ENCODE results near the gene PTMS. TPM values are rescaled to one million over a fixed set of nuclear protein-coding genes. Genes with fewer than 3 reads are reported as not detected.
A peak's percentile ranks its signal among the peaks of the same experiment; 100 is the strongest.

The PTMS gene
- total and polyA plus RNA-seq, 9 of the 15 experiments (the other 6 are each of a cell fraction or from before 2014, with no cell fraction given), result 5.1 to 287 (median 78.5) TPM

DNA sequence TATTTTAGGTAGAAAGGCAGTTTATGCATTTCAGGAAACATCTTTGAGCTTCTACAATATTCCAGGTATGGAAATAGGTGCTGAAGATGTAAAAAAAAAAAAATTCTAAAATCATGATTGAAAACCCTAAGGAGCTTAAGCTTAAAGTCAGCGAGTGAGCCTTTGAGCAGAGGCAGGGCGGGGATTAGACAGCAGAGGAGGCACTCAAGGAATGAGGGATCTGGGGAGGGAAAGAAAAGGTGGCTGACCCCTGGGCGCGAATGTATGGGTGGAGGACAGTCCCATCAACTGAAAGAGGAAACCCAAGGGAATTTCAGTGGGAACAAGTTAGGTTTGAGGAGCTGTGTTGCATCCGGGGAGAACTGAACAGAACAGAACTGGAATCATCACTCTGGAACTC is 6.4 kb upstream of the PTMS start:
- Histone ChIP-seq H3K4me3 (no peak overlapping the region), H2AFZ (ENCODE audit: low read depth, low read length) (no peak overlapping the region), H3K9ac (ENCODE audit: insufficient read depth in 1 of 2, low read depth in 2 of 2, low read length in 2 of 2) (peak overlapping the region in 1 of 2 experiments; percentile 3; a peak in 1 of 4 replicates), H3K4me2 (ENCODE audit: insufficient read depth, low read length) (no peak overlapping the region), H3K36me3 (ENCODE audit: control insufficient read depth, insufficient read depth, low read length) (no peaks in the 10 kb centered on the region), H4K20me1 (replicated peaks; ENCODE audit: control insufficient read depth, insufficient read depth, low read length) (no peaks in the 10 kb centered on the region), H3K27ac (ENCODE audit: extremely low read depth, low read depth, low read length) (no peak overlapping the region), H3K9me3 (replicated peaks; ENCODE audit: control insufficient read depth, insufficient read depth, low read depth, low read length) (no peaks in the 10 kb centered on the region), H3K9me1 (ENCODE audit: control insufficient read depth, insufficient read depth, low read length) (no peaks in the 10 kb centered on the region), H3K79me2 (ENCODE audit: control insufficient read depth, insufficient read depth, low read length) (no peaks in the 10 kb centered on the region), H3K4me1 (replicated peaks in 1 of 2; ENCODE audit: control insufficient read depth in 2 of 2, insufficient read depth in 2 of 2, low read length in 2 of 2) (peaks cover 12 to 24% of the 10 kb centered on the region in 2 experiments; a peak in 4 of 5 replicates), H3K27me3 (ENCODE audit: control insufficient read depth in 2 of 2, insufficient read depth in 2 of 2, low read length in 2 of 2) (no peaks in the 10 kb centered on the region)
- BruUV-seq (replicated peaks), result no TSS peak
- DNase-seq (ENCODE audit: extremely low read depth in 1 of 4, low spot score in 3 of 4) (no peak), ATAC-seq (no peak), FAIRE-seq (no peak)
- TF ChIP-seq, protein P1, sequence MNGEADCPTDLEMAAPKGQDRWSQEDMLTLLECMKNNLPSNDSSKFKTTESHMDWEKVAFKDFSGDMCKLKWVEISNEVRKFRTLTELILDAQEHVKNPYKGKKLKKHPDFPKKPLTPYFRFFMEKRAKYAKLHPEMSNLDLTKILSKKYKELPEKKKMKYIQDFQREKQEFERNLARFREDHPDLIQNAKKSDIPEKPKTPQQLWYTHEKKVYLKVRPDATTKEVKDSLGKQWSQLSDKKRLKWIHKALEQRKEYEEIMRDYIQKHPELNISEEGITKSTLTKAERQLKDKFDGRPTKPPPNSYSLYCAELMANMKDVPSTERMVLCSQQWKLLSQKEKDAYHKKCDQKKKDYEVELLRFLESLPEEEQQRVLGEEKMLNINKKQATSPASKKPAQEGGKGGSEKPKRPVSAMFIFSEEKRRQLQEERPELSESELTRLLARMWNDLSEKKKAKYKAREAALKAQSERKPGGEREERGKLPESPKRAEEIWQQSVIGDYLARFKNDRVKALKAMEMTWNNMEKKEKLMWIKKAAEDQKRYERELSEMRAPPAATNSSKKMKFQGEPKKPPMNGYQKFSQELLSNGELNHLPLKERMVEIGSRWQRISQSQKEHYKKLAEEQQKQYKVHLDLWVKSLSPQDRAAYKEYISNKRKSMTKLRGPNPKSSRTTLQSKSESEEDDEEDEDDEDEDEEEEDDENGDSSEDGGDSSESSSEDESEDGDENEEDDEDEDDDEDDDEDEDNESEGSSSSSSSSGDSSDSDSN (IDR thresholded peaks at IDR 0.05; ENCODE audit: borderline replicate concordance in 1 of 2, low read depth in 2 of 2, low read length in 2 of 2), result no peak
- 86% methylated on average over 3 of the region's 5 CpGs for WGBS (ENCODE audit: insufficient coverage, low coverage, missing lambda C conversion rate)
- CTCF ChIA-PET (ENCODE audit: low intra/inter-chr PET ratio), result no interaction called here
- in situ Hi-C loops (cut with MboI) (no loop called here), intact Hi-C loops (cut with micrococcal nuclease) (no loop called here)
- POLR2A ChIA-PET, result interaction anchor here (0.7 to 1.2 kb wide), 3 partner anchors 10 to 70 kb away, joined by 3 to 4 read pairs (median 4); partner anchors contain the start of gene ZNF384

DNA sequence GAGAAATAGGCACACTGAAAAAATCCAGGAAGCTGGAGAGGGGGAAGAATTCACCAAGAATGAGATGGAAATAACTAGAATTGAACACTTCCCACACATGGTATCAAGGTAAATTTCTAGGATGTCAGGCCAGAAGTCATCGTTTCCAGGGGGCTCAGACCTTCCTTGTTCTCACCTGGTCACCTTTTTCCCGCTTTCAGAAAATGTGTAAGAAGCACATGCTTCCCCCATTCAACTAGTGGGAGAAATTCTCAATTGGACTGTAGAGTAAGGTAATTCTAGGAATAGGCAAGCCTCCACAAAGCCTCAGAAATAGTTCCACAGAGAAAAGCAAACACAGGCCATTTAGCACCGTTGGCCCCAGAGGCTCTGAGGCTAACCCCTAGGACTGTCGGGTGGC is 2.8 kb upstream of the PTMS start:
- Histone ChIP-seq H3K9ac (ENCODE audit: insufficient read depth in 1 of 2, low read depth in 2 of 2, low read length in 2 of 2) (peak overlapping the region in 1 of 2 experiments; percentile 42; a peak in 2 of 4 replicates), H3K4me1 (replicated peaks in 1 of 2; ENCODE audit: control insufficient read depth in 2 of 2, insufficient read depth in 2 of 2, low read length in 2 of 2) (peaks cover 17 to 26% of the 10 kb centered on the region in 2 experiments; a peak in 4 of 5 replicates), H3K9me1 (ENCODE audit: control insufficient read depth, insufficient read depth, low read length) (no peaks in the 10 kb centered on the region), H3K27me3 (ENCODE audit: control insufficient read depth in 2 of 2, insufficient read depth in 2 of 2, low read length in 2 of 2) (no peaks in the 10 kb centered on the region), H3K36me3 (ENCODE audit: control insufficient read depth, insufficient read depth, low read length) (peaks cover under 1% of the 10 kb centered on the region; the same call in 1 of the 3 replicates), H4K20me1 (replicated peaks; ENCODE audit: control insufficient read depth, insufficient read depth, low read length) (no peaks in the 10 kb centered on the region), H3K9me3 (replicated peaks; ENCODE audit: control insufficient read depth, insufficient read depth, low read depth, low read length) (no peaks in the 10 kb centered on the region), H3K4me3 (no peak overlapping the region), H3K4me2 (ENCODE audit: insufficient read depth, low read length) (peak overlapping the region; percentile 36), H3K27ac (ENCODE audit: extremely low read depth, low read depth, low read length) (peak overlapping the region; percentile 65), H2AFZ (ENCODE audit: low read depth, low read length) (peak overlapping the region; percentile 48), H3K79me2 (ENCODE audit: control insufficient read depth, insufficient read depth, low read length) (peaks cover 16% of the 10 kb centered on the region)
- ATAC-seq, result no peak
- TF ChIP-seq, protein P2, sequence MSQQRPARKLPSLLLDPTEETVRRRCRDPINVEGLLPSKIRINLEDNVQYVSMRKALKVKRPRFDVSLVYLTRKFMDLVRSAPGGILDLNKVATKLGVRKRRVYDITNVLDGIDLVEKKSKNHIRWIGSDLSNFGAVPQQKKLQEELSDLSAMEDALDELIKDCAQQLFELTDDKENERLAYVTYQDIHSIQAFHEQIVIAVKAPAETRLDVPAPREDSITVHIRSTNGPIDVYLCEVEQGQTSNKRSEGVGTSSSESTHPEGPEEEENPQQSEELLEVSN (IDR thresholded peaks at IDR 0.05; ENCODE audit: borderline replicate concordance in 1 of 2, extremely low read depth in 1 of 2, insufficient read depth in 1 of 2, insufficient read length in 1 of 2, low read depth in 1 of 2, low read length in 1 of 2, poor library complexity in 1 of 2, severe bottlenecking in 1 of 2), result peak in 1 of 2 experiments; percentile 73
- TF ChIP-seq L3MBTL2 (IDR thresholded peaks at IDR 0.05) (peak; percentile 34), NR2C1 (IDR thresholded peaks at IDR 0.05) (no peak), NR2C1 (tag; IDR thresholded peaks at IDR 0.05) (no peak)
- TF ChIP-seq, protein P3, sequence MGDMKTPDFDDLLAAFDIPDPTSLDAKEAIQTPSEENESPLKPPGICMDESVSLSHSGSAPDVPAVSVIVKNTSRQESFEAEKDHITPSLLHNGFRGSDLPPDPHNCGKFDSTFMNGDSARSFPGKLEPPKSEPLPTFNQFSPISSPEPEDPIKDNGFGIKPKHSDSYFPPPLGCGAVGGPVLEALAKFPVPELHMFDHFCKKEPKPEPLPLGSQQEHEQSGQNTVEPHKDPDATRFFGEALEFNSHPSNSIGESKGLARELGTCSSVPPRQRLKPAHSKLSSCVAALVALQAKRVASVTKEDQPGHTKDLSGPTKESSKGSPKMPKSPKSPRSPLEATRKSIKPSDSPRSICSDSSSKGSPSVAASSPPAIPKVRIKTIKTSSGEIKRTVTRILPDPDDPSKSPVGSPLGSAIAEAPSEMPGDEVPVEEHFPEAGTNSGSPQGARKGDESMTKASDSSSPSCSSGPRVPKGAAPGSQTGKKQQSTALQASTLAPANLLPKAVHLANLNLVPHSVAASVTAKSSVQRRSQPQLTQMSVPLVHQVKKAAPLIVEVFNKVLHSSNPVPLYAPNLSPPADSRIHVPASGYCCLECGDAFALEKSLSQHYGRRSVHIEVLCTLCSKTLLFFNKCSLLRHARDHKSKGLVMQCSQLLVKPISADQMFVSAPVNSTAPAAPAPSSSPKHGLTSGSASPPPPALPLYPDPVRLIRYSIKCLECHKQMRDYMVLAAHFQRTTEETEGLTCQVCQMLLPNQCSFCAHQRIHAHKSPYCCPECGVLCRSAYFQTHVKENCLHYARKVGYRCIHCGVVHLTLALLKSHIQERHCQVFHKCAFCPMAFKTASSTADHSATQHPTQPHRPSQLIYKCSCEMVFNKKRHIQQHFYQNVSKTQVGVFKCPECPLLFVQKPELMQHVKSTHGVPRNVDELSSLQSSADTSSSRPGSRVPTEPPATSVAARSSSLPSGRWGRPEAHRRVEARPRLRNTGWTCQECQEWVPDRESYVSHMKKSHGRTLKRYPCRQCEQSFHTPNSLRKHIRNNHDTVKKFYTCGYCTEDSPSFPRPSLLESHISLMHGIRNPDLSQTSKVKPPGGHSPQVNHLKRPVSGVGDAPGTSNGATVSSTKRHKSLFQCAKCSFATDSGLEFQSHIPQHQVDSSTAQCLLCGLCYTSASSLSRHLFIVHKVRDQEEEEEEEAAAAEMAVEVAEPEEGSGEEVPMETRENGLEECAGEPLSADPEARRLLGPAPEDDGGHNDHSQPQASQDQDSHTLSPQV (IDR thresholded peaks at IDR 0.05), result 0 out of 2 replicates have a peak, but pooled peaks have one; percentile 18
- in situ Hi-C loops (cut with MboI) (no loop called here), intact Hi-C loops (cut with micrococcal nuclease) (no loop called here)
- FAIRE-seq, result no peak
- ChIA-PET CTCF (ENCODE audit: low intra/inter-chr PET ratio) (no interaction called here), POLR2A (interaction anchor here (0.6 to 1.0 kb wide), 3 partner anchors 10 to 334 kb away, joined by 4 to 5 read pairs (median 4); partner anchors contain the start of gene MLF2)
- DNase-seq (ENCODE audit: extremely low read depth in 1 of 4, low spot score in 3 of 4), result no peak
- no TSS peak for BruUV-seq (replicated peaks)
- WGBS (ENCODE audit: insufficient coverage, low coverage, missing lambda C conversion rate), result 68% methylated on average over 4 of the region's 4 CpGs

Measured in K562 (cell line).